Progenitor cell of endocrine pancreas (in vitro differentiated cells): ENCODE data around the gene ZNF414. TPM values are rescaled to one million over a fixed set of nuclear protein-coding genes. Genes with fewer than 3 reads are reported as not detected.

Experiments
- DNase-seq: peaks from one replicate; pipeline ENCODE4 v3.0.0; 2021; ENCODE audit warnings: low spot score; ENCODE audit not compliant: unreplicated experiment
- H3K27ac Mint-ChIP-seq: 2 replicates; pipeline ENCODE4 v1.8.0; 2021; ENCODE audit warnings: mild to moderate bottlenecking, moderate library complexity, mixed read lengths
- H3K27me3 Mint-ChIP-seq: 2 replicates; pipeline ENCODE4 v1.8.0; 2021; ENCODE audit warnings: mixed read lengths
- H3K36me3 Mint-ChIP-seq: 2 replicates; pipeline ENCODE4 v1.8.0; 2022; ENCODE audit warnings: mixed read lengths; ENCODE audit not compliant: insufficient read depth
- H3K4me1 Mint-ChIP-seq: 2 replicates; pipeline ENCODE4 v1.8.0; 2021; ENCODE audit warnings: low read depth, mixed read lengths
- H3K4me3 Mint-ChIP-seq: 2 replicates; pipeline ENCODE4 v1.8.0; 2021; ENCODE audit warnings: low read depth, mild to moderate bottlenecking, moderate library complexity, mixed read lengths
- H3K9me3 Mint-ChIP-seq: 2 replicates; pipeline ENCODE4 v1.8.0; 2021; ENCODE audit warnings: low read depth, mixed read lengths
- total RNA-seq: library from RNA; stranded (reverse); gene quantifications from 2 replicates; pipeline ENCODE4 v1.2.1, GENCODE V29; 2021
- TF ChIP-seq, protein P1 (sequence below): fragments of 200-600 bp; sonication (generic); IDR thresholded peaks from one replicate; pipeline ENCODE4 v1.5.0; 2021; ENCODE audit warnings: antibody characterized with exemption, mild to moderate bottlenecking; ENCODE audit not compliant: unreplicated experiment

ZNF414 gene
- total RNA-seq, 1 donor from 2014 or later: 37.7 TPM

DNA sequence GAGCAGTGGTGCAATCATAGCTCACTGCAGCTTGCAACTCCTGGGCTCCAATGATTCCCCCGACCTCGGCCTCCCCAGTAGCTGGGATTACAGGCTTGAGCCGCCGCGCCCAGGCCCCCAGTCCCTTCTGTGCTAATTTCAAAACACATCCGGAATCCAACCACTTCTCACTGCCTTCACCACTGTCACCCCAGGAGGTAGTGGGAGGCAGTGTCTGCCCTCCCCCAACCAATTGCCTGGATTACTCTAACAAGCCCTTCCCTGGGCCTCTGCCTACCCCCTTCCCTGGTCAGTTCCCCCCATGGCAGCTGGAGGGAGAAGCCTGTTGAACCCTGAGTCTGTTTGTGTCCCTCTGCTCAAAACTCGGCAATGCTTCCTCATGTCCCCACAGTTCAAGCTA lies 13.8 kb downstream of the ZNF414 start:
- TF ChIP-seq, protein P1, sequence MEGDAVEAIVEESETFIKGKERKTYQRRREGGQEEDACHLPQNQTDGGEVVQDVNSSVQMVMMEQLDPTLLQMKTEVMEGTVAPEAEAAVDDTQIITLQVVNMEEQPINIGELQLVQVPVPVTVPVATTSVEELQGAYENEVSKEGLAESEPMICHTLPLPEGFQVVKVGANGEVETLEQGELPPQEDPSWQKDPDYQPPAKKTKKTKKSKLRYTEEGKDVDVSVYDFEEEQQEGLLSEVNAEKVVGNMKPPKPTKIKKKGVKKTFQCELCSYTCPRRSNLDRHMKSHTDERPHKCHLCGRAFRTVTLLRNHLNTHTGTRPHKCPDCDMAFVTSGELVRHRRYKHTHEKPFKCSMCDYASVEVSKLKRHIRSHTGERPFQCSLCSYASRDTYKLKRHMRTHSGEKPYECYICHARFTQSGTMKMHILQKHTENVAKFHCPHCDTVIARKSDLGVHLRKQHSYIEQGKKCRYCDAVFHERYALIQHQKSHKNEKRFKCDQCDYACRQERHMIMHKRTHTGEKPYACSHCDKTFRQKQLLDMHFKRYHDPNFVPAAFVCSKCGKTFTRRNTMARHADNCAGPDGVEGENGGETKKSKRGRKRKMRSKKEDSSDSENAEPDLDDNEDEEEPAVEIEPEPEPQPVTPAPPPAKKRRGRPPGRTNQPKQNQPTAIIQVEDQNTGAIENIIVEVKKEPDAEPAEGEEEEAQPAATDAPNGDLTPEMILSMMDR: no peak
- Mint-ChIP-seq H3K4me1 (peaks cover 3% of the 10 kb centered on the region), H3K9me3 (no peaks in the 10 kb centered on the region), H3K4me3 (no peak overlapping the region), H3K36me3 (no peaks in the 10 kb centered on the region), H3K27me3 (peaks cover 2% of the 10 kb centered on the region), H3K27ac (peak overlapping the region; percentile 58)
- DNase-seq: no peak

DNA sequence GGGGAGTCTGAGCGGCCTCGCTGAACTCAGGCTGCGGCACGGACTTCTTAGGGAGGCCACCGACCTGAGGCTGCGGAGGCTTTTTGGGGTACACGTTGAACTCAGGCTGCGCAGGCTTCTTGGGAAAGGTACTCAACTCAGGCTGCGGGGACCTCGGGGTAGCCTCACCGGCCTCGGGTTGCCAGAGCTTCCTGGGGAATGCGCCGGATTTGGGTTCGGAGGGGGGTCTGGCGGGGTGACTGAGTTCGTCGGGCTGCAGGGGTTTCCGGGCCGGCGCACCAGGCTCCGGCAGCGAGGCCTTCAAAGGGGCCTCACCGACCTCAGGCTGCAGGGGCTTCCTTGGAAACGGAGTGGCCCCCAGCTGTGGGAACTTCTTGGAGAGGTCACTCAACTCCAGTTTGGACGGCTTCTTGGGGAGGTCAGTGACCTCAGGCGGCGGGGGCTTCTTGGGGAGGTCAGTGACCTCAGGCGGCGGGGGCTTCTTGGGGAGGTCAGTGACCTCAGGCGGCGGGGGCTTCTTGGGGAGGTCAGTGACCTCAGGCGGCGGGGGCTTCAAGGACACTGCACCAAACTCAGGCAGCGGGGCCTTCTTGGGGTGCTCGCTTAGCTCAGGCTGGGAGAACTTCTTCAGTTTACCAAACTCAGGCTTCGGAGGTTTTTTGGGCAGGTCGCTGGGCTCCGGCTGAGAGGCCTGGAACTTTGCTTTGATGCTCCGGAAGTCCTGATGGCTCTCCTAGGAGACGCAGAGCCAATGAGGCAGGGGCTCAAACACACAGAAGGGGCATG lies 14.7 kb downstream of the ZNF414 start:
- H3K36me3 Mint-ChIP-seq: no peaks in the 10 kb centered on the region
- TF ChIP-seq, protein P1: no peak
- H3K4me1 Mint-ChIP-seq: peaks cover 2% of the 10 kb centered on the region
- no peak for DNase-seq
- no peak overlapping the region for H3K4me3 Mint-ChIP-seq
- no peak overlapping the region for H3K27ac Mint-ChIP-seq
- H3K27me3 Mint-ChIP-seq: peaks cover 2% of the 10 kb centered on the region
- H3K9me3 Mint-ChIP-seq: no peaks in the 10 kb centered on the region

DNA sequence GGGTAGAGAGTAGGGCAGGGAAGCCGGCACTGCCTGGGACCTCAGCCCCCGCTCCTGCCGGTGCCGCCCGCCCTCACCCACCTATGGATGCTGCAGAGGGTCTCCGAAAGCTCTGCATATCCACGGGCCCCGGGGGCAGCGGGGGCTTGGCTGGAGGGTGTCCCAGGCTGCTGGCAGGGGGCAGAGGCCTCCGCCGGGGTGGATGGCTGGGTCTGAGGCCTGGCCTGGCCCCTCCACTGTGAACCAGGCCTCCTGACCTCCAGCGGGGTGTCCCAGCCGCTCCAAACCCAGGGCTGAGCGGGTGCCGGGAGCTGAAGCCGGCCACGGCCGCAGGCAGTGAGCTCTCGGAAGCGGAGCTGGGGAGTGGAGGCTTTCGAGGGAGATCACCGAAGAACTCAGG lies 15.7 kb downstream of the ZNF414 start:
- Mint-ChIP-seq H3K4me3 (no peak overlapping the region), H3K4me1 (no peaks in the 10 kb centered on the region), H3K36me3 (no peaks in the 10 kb centered on the region), H3K27ac (no peak overlapping the region), H3K9me3 (no peaks in the 10 kb centered on the region), H3K27me3 (no peaks in the 10 kb centered on the region)
- no peak for DNase-seq
- TF ChIP-seq, protein P1: no peak

DNA sequence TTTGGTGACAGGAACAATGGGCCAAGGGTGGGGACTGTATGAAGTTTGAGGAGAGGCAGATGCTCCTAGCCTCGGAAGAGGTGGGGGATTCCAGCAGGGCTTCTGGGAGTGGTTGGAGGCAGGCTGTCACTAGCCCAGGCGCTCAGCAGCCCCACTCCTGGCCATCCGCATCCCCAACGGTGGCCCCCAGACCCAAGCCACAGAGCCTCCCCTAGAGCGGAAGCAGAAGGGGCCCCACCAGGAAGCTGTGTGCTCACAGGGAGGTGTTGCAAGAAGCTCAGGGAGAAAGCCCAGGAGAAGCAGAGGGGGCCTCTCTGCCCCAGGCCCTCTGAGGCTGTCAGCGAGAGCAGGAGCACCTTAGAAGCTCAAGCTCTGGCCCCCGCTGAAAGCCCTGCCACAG lies 19.8 kb downstream of the ZNF414 start:
- H3K27ac Mint-ChIP-seq: no peak overlapping the region
- H3K4me1 Mint-ChIP-seq: no peaks in the 10 kb centered on the region
- no peaks in the 10 kb centered on the region for H3K9me3 Mint-ChIP-seq
- TF ChIP-seq, protein P1: no peak
- no peak overlapping the region for H3K4me3 Mint-ChIP-seq
- H3K36me3 Mint-ChIP-seq: no peaks in the 10 kb centered on the region
- DNase-seq: no peak
- H3K27me3 Mint-ChIP-seq: no peaks in the 10 kb centered on the region

DNA sequence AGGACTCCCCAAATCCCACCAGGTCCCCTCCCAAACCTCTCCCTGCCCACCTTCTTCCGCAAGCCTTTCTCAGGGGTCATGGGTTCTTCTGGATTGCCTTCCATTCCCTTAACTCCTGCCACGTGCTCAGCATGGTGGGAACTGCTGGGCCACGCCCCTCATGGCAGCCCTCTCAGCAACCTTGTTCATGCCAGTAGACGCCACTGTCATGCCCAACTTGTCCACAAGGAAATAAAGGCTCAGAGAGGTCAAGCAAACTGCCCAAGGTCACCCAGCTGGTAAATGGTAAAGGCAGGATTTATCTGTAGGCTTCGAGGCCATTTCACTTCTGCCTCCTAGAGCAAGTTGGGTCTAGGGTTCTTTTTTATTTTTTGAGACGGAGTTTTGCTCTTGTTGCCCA lies 22.4 kb downstream of the ZNF414 start:
- no peaks in the 10 kb centered on the region for H3K9me3 Mint-ChIP-seq
- H3K4me1 Mint-ChIP-seq: no peaks in the 10 kb centered on the region
- H3K27me3 Mint-ChIP-seq: no peaks in the 10 kb centered on the region
- H3K27ac Mint-ChIP-seq: no peak overlapping the region
- H3K36me3 Mint-ChIP-seq: peaks cover 12% of the 10 kb centered on the region
- TF ChIP-seq, protein P1: peak; percentile 13
- H3K4me3 Mint-ChIP-seq: no peak overlapping the region
- no peak for DNase-seq
